Right atrium auricular region (tissue), 2 donors: Measurements from ENCODE around the gene PRPF8. TPM values are rescaled to one million over a fixed set of nuclear protein-coding genes. Genes with fewer than 3 reads are reported as not detected.

Experiments used
- DNase-seq: peaks from one replicate; pipeline ENCODE4 v3.0.0-alpha.2; 2019; ENCODE audit warnings: low spot score
- H3K27ac ChIP-seq, 2 donors: fragments of 200-600 bp; sonication (generic); 1 replicate in 1 of 2; 2 replicates in 1 of 2; pipeline ENCODE4 v1.5.1; 2016 to 2019
- H3K27me3 ChIP-seq, 2 donors: fragments of 200-600 bp; sonication (generic); one replicate each; pipeline versions ENCODE4 v1.5.1 to v1.6.0; 2017 to 2019
- H3K36me3 ChIP-seq: fragments of 200-600 bp; sonication (generic); one replicate; pipeline ENCODE4 v1.5.1; 2016
- H3K4me1 ChIP-seq, 2 donors: fragments of 200-600 bp; sonication (generic); one replicate each; pipeline versions ENCODE4 v1.5.1 to v1.6.0; 2017 to 2019
- H3K4me3 ChIP-seq, 2 donors: fragments of 200-600 bp; sonication (generic); 1 replicate in 1 of 2; 2 replicates in 1 of 2; pipeline ENCODE4 v1.5.1; 2017 to 2019; ENCODE audit warnings: mild to moderate bottlenecking in 1 of 2, moderate library complexity in 1 of 2
- H3K9me3 ChIP-seq, 2 donors: fragments of 200-600 bp; sonication (generic); one replicate each; pipeline ENCODE4 v1.5.1; 2019
- CTCF ChIP-seq, 2 donors: fragments of 200-600 bp; sonication (generic); IDR thresholded peaks; one replicate each; pipeline ENCODE4 v1.5.1; 2019; ENCODE audit warnings: antibody characterized with exemption in 2 of 2
- total RNA-seq, 2 donors: library from RNA; depleted of rRNA; stranded (reverse); fragments of >200 nt; gene quantifications; one replicate each; pipeline ENCODE4 v1.1.0, GENCODE V29; 2016

PRPF8 gene
- total RNA-seq, 2 donors from 2014 or later, result 90.1 to 144 TPM

- TF ChIP-seq CTCF (IDR thresholded peaks at IDR 0.05), result no peak
- Histone ChIP-seq H3K4me3 (no peak overlapping the region), H3K36me3 (peaks cover 22% of the 10 kb centered on the region), H3K27ac (peak overlapping the region; percentile 74 to 75), H3K4me1 (peaks cover 0 to 64% of the 10 kb centered on the region in 2 donors), H3K9me3 (no peaks in the 10 kb centered on the region), H3K27me3 (no peaks in the 10 kb centered on the region)
- no peak for DNase-seq
Observed at GRCh38 chr17:1646199-1646875, 38.3 kb downstream of the PRPF8 start.

GRCh38 chr17:1645207-1646171 lies 39.2 kb downstream of the PRPF8 start, which contains the start of gene SCARF1:
TSS of gene SCARF1 (minus strand) at chr17:1645732. CDS start at chr17:1645697, 35 bp downstream.
- Histone ChIP-seq H3K4me3 (peak within 1 kb of the TSS; percentile 39 to 55), H3K4me1 (peaks cover 0 to 60% of the 10 kb centered on the region in 2 donors), H3K36me3 (peaks cover 14% of the 10 kb centered on the region), H3K9me3 (no peaks in the 10 kb centered on the region), H3K27ac (peak within 1 kb of the TSS; percentile 74 to 75), H3K27me3 (no peaks in the 10 kb centered on the region)
- TF ChIP-seq CTCF (IDR thresholded peaks at IDR 0.05), result no peak
- peak; percentile 63 for DNase-seq

GRCh38 chr17:1644493-1645206 lies 40.0 kb downstream of the PRPF8 start:
- Histone ChIP-seq H3K27ac (peak overlapping the region; percentile 74 to 75), H3K36me3 (peaks cover 11% of the 10 kb centered on the region), H3K9me3 (no peaks in the 10 kb centered on the region), H3K27me3 (no peaks in the 10 kb centered on the region), H3K4me1 (peaks cover 0 to 52% of the 10 kb centered on the region in 2 donors), H3K4me3 (peak overlapping the region; percentile 39 to 55)
- no peak for DNase-seq
- TF ChIP-seq CTCF (IDR thresholded peaks at IDR 0.05), result no peak

GRCh38 chr17:1643999-1644492 lies 40.6 kb downstream of the PRPF8 start:
- Histone ChIP-seq H3K4me1 (peaks cover 0 to 52% of the 10 kb centered on the region in 2 donors), H3K27ac (peak overlapping the region; percentile 74 to 75), H3K4me3 (peak overlapping the region; percentile 36 to 55), H3K36me3 (peaks cover 11% of the 10 kb centered on the region), H3K27me3 (no peaks in the 10 kb centered on the region), H3K9me3 (no peaks in the 10 kb centered on the region)
- TF ChIP-seq CTCF (IDR thresholded peaks at IDR 0.05), result no peak
- no peak for DNase-seq

GRCh38 chr17:1643293-1643998 lies 41.2 kb downstream of the PRPF8 start:
- no peak for DNase-seq
- peaks cover 0 to 49% of the 10 kb centered on the region in 2 donors for H3K4me1 ChIP-seq

More at GRCh38 chr17:1643293-1643998, 41.2 kb downstream of the PRPF8 start:
- no peak for TF ChIP-seq CTCF (IDR thresholded peaks at IDR 0.05)
- no peaks in the 10 kb centered on the region for H3K9me3 ChIP-seq
- peaks cover 11% of the 10 kb centered on the region for H3K36me3 ChIP-seq
- peak overlapping the region; percentile 36 to 55 for H3K4me3 ChIP-seq
- peak overlapping the region; percentile 74 to 75 for H3K27ac ChIP-seq
- no peaks in the 10 kb centered on the region for H3K27me3 ChIP-seq
